ENCODE results near the gene CAST.

The CAST gene

DNA sequence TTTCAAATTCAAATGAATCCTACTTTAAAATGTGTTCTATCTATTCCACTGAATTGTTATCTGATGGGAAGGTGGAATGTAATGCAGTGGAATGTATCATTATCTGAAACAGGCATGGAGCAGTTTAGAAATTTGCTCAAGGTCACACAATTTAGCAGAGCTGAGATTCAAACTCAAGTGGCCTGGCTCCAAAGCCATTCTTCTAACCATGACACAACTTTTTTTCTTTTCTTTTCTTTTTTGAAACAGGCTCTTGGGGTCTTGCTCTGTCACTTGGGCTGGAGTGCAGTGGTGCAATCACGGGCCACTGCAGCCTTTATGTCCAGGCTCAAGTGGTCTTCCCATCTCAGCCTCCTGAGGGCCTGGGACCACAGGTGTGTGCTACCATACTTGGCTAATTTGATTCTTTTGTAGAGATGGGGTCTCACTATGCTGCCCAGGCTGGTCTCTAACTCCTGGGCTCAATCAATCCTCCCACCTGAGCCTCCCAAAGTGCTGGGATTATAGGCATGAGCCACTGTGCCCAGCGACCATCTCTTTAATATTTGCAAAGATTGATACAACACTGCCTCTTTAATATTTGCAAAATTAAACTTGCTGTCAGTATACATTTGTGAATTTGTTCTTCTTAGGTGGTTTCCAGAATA, 50.0 kb downstream of the CAST start:
- Histone ChIP-seq H3K4me3 (ENCODE audit: low read depth, low read length) (no peak overlapping the region), H3K27me3 (no peaks in the 10 kb centered on the region), H3K36me3 (no peaks in the 10 kb centered on the region), H3K4me1 (no peaks in the 10 kb centered on the region; the same call in 1 of the 2 replicates), H3K9me3 (no peaks in the 10 kb centered on the region)
- TF ChIP-seq, protein P1, sequence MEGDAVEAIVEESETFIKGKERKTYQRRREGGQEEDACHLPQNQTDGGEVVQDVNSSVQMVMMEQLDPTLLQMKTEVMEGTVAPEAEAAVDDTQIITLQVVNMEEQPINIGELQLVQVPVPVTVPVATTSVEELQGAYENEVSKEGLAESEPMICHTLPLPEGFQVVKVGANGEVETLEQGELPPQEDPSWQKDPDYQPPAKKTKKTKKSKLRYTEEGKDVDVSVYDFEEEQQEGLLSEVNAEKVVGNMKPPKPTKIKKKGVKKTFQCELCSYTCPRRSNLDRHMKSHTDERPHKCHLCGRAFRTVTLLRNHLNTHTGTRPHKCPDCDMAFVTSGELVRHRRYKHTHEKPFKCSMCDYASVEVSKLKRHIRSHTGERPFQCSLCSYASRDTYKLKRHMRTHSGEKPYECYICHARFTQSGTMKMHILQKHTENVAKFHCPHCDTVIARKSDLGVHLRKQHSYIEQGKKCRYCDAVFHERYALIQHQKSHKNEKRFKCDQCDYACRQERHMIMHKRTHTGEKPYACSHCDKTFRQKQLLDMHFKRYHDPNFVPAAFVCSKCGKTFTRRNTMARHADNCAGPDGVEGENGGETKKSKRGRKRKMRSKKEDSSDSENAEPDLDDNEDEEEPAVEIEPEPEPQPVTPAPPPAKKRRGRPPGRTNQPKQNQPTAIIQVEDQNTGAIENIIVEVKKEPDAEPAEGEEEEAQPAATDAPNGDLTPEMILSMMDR (IDR thresholded peaks at IDR 0.05; ENCODE audit: low read depth, low read length) = no peak
- DNase-seq = no peak

DNA sequence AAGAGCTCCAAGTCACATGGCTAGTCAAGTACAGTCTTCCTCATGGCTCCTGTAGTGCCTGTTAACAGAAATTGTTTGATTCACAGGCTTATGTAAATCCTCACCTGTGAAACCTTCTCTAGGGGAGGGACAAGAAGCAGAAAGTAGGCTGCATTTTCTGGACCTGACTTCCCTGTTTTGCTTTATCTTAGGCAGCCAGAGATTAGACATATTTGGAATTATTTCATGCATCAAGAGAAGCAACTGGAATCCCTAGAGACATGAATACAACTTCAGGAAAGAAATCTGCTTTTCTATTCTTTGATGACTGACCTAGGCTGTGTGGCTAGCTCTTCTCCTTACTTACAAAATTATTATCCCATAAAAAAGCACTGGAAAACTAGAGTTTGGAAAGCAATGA, 52.3 kb downstream of the CAST start:
- Histone ChIP-seq H3K9me3 (no peaks in the 10 kb centered on the region), H3K27me3 (no peaks in the 10 kb centered on the region), H3K4me3 (ENCODE audit: low read depth, low read length) (no peak overlapping the region), H3K4me1 (no peaks in the 10 kb centered on the region; the same call in 1 of the 2 replicates), H3K36me3 (no peaks in the 10 kb centered on the region)
- TF ChIP-seq, protein P1 (IDR thresholded peaks at IDR 0.05; ENCODE audit: low read depth, low read length) = no peak
- DNase-seq = no peak

DNA sequence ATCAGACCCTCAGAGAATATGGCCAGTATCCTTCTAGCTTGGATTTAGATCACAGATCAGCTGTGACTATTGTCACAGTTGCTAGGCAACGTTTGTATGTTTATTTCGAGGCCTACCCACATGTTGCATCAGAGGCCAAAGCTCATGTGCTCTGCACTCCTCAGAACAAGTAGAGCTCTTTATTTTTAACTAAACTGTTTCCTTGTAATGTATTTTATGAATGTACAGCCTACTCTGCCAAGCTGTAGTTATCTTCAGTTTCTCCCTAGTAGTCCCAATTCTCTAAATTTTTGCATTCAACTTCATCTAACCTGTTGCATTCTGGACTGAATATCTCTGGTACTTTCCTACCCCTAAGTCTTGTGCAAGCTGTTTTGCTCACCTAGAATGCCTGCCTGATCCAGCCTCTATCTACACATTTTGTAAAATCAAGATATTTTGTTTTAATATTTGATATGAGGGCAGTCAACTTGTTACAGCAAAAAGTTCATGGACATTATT, 52.8 kb downstream of the CAST start:
- TF ChIP-seq, protein P1 (IDR thresholded peaks at IDR 0.05; ENCODE audit: low read depth, low read length) = no peak
- no peaks in the 10 kb centered on the region for H3K27me3 ChIP-seq
- no peaks in the 10 kb centered on the region for H3K36me3 ChIP-seq
- H3K4me3 ChIP-seq (ENCODE audit: low read depth, low read length) = no peak overlapping the region
- DNase-seq = no peak
- no peaks in the 10 kb centered on the region; the same call in 1 of the 2 replicates for H3K4me1 ChIP-seq
- H3K9me3 ChIP-seq = no peaks in the 10 kb centered on the region

DNA sequence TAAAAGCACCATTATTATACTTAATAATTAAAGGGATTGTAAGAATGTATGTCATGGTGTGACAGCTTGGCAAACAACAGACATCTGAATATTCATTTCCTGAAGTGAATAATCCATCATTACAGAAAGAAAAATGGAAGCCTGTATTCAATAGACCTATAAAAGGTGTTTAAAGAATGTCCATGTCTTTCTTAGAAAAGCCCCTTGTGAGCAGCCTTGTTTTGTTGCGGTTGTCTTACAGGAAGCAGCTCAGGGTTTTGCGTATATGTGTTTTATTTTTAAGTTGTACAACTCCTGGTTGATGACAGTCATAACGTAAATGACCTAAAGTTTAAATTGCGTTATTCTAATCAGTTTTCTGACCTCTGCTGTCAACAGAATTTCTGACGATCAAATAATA, 53.8 kb downstream of the CAST start:
- no peaks in the 10 kb centered on the region; the same call in 1 of the 2 replicates for H3K4me1 ChIP-seq
- H3K9me3 ChIP-seq = no peaks in the 10 kb centered on the region
- no peak overlapping the region for H3K4me3 ChIP-seq (ENCODE audit: low read depth, low read length)
- H3K27me3 ChIP-seq = no peaks in the 10 kb centered on the region
- TF ChIP-seq, protein P1 (IDR thresholded peaks at IDR 0.05; ENCODE audit: low read depth, low read length) = no peak
- no peak for DNase-seq
- no peaks in the 10 kb centered on the region for H3K36me3 ChIP-seq

- no peaks in the 10 kb centered on the region; the same call in 1 of the 2 replicates for H3K4me1 ChIP-seq
- H3K9me3 ChIP-seq = no peaks in the 10 kb centered on the region
- H3K4me3 ChIP-seq (ENCODE audit: low read depth, low read length) = no peak overlapping the region
- no peaks in the 10 kb centered on the region for H3K36me3 ChIP-seq
- TF ChIP-seq, protein P1 (IDR thresholded peaks at IDR 0.05; ENCODE audit: low read depth, low read length) = no peak
- no peak for DNase-seq
- H3K27me3 ChIP-seq = no peaks in the 10 kb centered on the region
Measured at GRCh38 chr5:96716716-96717115, 54.5 kb downstream of the CAST start.

- Histone ChIP-seq H3K27me3 (no peaks in the 10 kb centered on the region), H3K36me3 (no peaks in the 10 kb centered on the region), H3K9me3 (no peaks in the 10 kb centered on the region), H3K4me3 (ENCODE audit: low read depth, low read length) (no peak overlapping the region), H3K4me1 (no peaks in the 10 kb centered on the region; the same call in 1 of the 2 replicates)
- TF ChIP-seq, protein P1 (IDR thresholded peaks at IDR 0.05; ENCODE audit: low read depth, low read length) = no peak
- DNase-seq = no peak
Measured at GRCh38 chr5:96717874-96718273, 55.7 kb downstream of the CAST start.

Measured in BE2C (cell line).